H1 (cell line): ENCODE results near the gene CNNM1. TPM values are rescaled to one million over a fixed set of nuclear protein-coding genes. Genes with fewer than 3 reads are reported as not detected.

ENCODE experiments used
- CTCF ChIA-PET: fragments of 300-600 bp; sonication (Branson Sonifier 250); formaldehyde crosslinking; loops from one replicate; lab custom pipeline; 2021; ENCODE audit not compliant: partially characterized antibody; lab: Charles Lee
- POLR2A ChIA-PET: fragments of 300-600 bp; sonication (Branson Sonifier 250); formaldehyde crosslinking; loops from one replicate; lab custom pipeline; 2021; ENCODE audit warnings: inconsistent platforms; ENCODE audit not compliant: partially characterized antibody; lab: Charles Lee
- DNase-seq, 2 experiments: peaks; one replicate each; pipeline versions ENCODE4 v3.0.0 to v3.0.0-alpha.2; 2010 to 2022; ENCODE audit warnings: low spot score in 2 of 2, low read depth in 1 of 2, mixed read lengths in 1 of 2
- FAIRE-seq: peaks from 2 replicates; lab custom pipeline; 2011; peaks lifted over from hg19 to GRCh38; lab: Jason Lieb, UNC
- H2AFZ ChIP-seq: 2 replicates; pipeline ENCODE4 v1.8.1; 2012; ENCODE audit warnings: low read length, inconsistent platforms
- H2AK5ac ChIP-seq: 2 replicates; pipeline ENCODE4 v1.6.1; 2013; ENCODE audit warnings: low read depth, low read length
- H2BK120ac ChIP-seq: replicated peaks from 2 replicates; pipeline ENCODE3; 2013; ENCODE audit warnings: low read depth, low read length, inconsistent platforms
- H2BK12ac ChIP-seq: 2 replicates; pipeline ENCODE4 v1.6.1; 2013; ENCODE audit warnings: low read depth, low read length
- H2BK15ac ChIP-seq: 2 replicates; pipeline ENCODE4 v1.6.1; 2013; ENCODE audit warnings: low read length
- H2BK20ac ChIP-seq: 2 replicates; pipeline ENCODE4 v1.6.1; 2013; ENCODE audit warnings: low read length
- H2BK5ac ChIP-seq: 2 replicates; pipeline ENCODE4 v1.6.1; 2013; ENCODE audit warnings: low read depth, low read length
- H3K14ac ChIP-seq: 2 replicates; pipeline ENCODE4 v1.6.1; 2013; ENCODE audit warnings: inconsistent platforms; ENCODE audit not compliant: insufficient read length
- H3K18ac ChIP-seq: 2 replicates; pipeline ENCODE4 v1.6.1; 2013; ENCODE audit warnings: low read length; ENCODE audit errors: extremely low read depth
- H3K23ac ChIP-seq: 2 replicates; pipeline ENCODE4 v1.6.1; 2013; ENCODE audit warnings: inconsistent platforms; ENCODE audit not compliant: insufficient read length
- H3K23me2 ChIP-seq: 2 replicates; pipeline ENCODE4 v1.6.1; 2013; ENCODE audit warnings: low read depth, low read length
- H3K27ac ChIP-seq: 2 replicates; pipeline ENCODE4 v1.6.1; 2011; ENCODE audit warnings: low read depth, low read length, inconsistent platforms
- H3K27me3 ChIP-seq, 4 experiments: replicated peaks in 1 of 4; 1 replicate in 1 of 4; 2 replicates in 3 of 4; pipeline versions ENCODE4 v1.6.1 to v1.8.1; 2011 to 2013; ENCODE audit warnings: low read length in 3 of 4, mild to moderate bottlenecking in 3 of 4, inconsistent platforms in 2 of 4, mixed read lengths in 2 of 4, moderate library complexity in 1 of 4; ENCODE audit not compliant: control insufficient read depth in 3 of 4, insufficient read depth in 3 of 4; ENCODE audit errors: extremely low read depth in 1 of 4
- H3K36me3 ChIP-seq, 4 experiments: 2 replicates each; pipeline versions ENCODE4 v1.6.1 to v1.8.1; 2011 to 2013; ENCODE audit warnings: mild to moderate bottlenecking in 4 of 4, low read length in 3 of 4, moderate library complexity in 2 of 4, control low read depth in 1 of 4, inconsistent platforms in 1 of 4; ENCODE audit not compliant: insufficient read depth in 4 of 4, control insufficient read depth in 2 of 4
- H3K4ac ChIP-seq: replicated peaks from 2 replicates; pipeline ENCODE3; 2013; ENCODE audit warnings: low read length, low read depth, mixed read lengths, inconsistent platforms; ENCODE audit not compliant: insufficient read length
- H3K4me1 ChIP-seq, 4 experiments: replicated peaks in 1 of 4; 1 replicate in 1 of 4; 2 replicates in 3 of 4; pipeline versions ENCODE4 v1.6.1 to v1.8.1; 2011 to 2013; ENCODE audit warnings: low read length in 3 of 4, inconsistent platforms in 2 of 4, mixed read lengths in 1 of 4; ENCODE audit not compliant: insufficient read depth in 4 of 4, control insufficient read depth in 3 of 4
- H3K4me2 ChIP-seq, 2 experiments: 2 replicates each; pipeline versions ENCODE4 v1.6.1 to v1.8.1; 2011 to 2013; ENCODE audit warnings: low read depth in 2 of 2, low read length in 2 of 2, control low read depth in 1 of 2, inconsistent platforms in 1 of 2, mild to moderate bottlenecking in 1 of 2; ENCODE audit not compliant: insufficient read depth in 1 of 2
- H3K4me3 ChIP-seq, 4 experiments: fragments of 200-600, 300-600 bp in 1 of 4; sonication (generic), shearing (Covaris generic), sonication (Bioruptor Twin) in 1 of 4; 2 replicates each; pipeline versions ENCODE4 v1.5.1 to v1.8.1; 2011 to 2016; ENCODE audit warnings: low read length in 4 of 4, low read depth in 3 of 4, control low read depth in 2 of 4, inconsistent platforms in 2 of 4, mild to moderate bottlenecking in 2 of 4, mixed read lengths in 1 of 4, moderate library complexity in 1 of 4; ENCODE audit not compliant: insufficient read depth in 2 of 4; ENCODE audit errors: extremely low read depth in 1 of 4
- H3K56ac ChIP-seq: replicated peaks from 2 replicates; pipeline ENCODE3; 2013; ENCODE audit warnings: low read depth, mild to moderate bottlenecking, mixed read lengths, low read length, inconsistent platforms; ENCODE audit not compliant: insufficient read length
- H3K79me1 ChIP-seq: 2 replicates; pipeline ENCODE4 v1.6.1; 2013; ENCODE audit warnings: low read depth, low read length, control low read depth
- H3K79me2 ChIP-seq, 2 experiments: 2 replicates each; pipeline versions ENCODE4 v1.6.1 to v1.8.1; 2012 to 2013; ENCODE audit warnings: low read length in 2 of 2, mild to moderate bottlenecking in 2 of 2, inconsistent platforms in 1 of 2; ENCODE audit not compliant: insufficient read depth in 2 of 2, control insufficient read depth in 1 of 2
- H3K9ac ChIP-seq, 4 experiments: replicated peaks in 1 of 4; 1 replicate in 1 of 4; 2 replicates in 3 of 4; pipeline versions ENCODE4 v1.6.1 to v1.8.1; 2011 to 2013; ENCODE audit warnings: low read depth in 3 of 4, low read length in 3 of 4, control low read depth in 2 of 4, mild to moderate bottlenecking in 2 of 4, moderate library complexity in 2 of 4, inconsistent platforms in 1 of 4; ENCODE audit errors: extremely low read depth in 1 of 4
- H3K9me3 ChIP-seq, 2 experiments: 2 replicates each; pipeline versions ENCODE4 v1.6.1 to v1.8.1; 2012 to 2013; ENCODE audit warnings: mild to moderate bottlenecking in 2 of 2, moderate library complexity in 2 of 2, control low read depth in 1 of 2, inconsistent platforms in 1 of 2, low read depth in 1 of 2, low read length in 1 of 2, mixed read lengths in 1 of 2; ENCODE audit not compliant: insufficient read depth in 2 of 2
- H4K20me1 ChIP-seq, 2 experiments: replicated peaks in 1 of 2; 2 replicates each; pipeline versions ENCODE3 to v1.8.1; 2011 to 2013; ENCODE audit warnings: inconsistent platforms in 2 of 2, low read length in 2 of 2, mild to moderate bottlenecking in 1 of 2; ENCODE audit not compliant: insufficient read depth in 2 of 2, control insufficient read depth in 1 of 2
- H4K5ac ChIP-seq: 2 replicates; pipeline ENCODE4 v1.6.1; 2013; ENCODE audit warnings: low read length, low read depth, mixed read lengths, inconsistent platforms; ENCODE audit not compliant: insufficient read length
- H4K8ac ChIP-seq: 2 replicates; pipeline ENCODE4 v1.8.0; 2013; ENCODE audit warnings: mild to moderate bottlenecking, moderate library complexity, low read length, inconsistent platforms; ENCODE audit not compliant: insufficient read depth; ENCODE audit errors: extremely low read depth
- H4K91ac ChIP-seq: replicated peaks from 2 replicates; pipeline ENCODE3; 2013; ENCODE audit warnings: low read length, mixed read lengths, inconsistent platforms; ENCODE audit not compliant: insufficient read length
- CBX8 ChIP-seq: fragments of 300-800, 300-1000 bp; sonication (generic); IDR thresholded peaks from 2 replicates; pipeline ENCODE4 v1.7.1; 2016; ENCODE audit warnings: low read depth, low read length, borderline replicate concordance
- EGR1 ChIP-seq: IDR thresholded peaks from 2 replicates; pipeline ENCODE4 v1.6.1; 2011; ENCODE audit warnings: low read depth, low read length, borderline replicate concordance
- HDAC2 ChIP-seq, 2 experiments: fragments of 300-600 bp in 1 of 2; sonication (generic) in 1 of 2; IDR thresholded peaks; 2 replicates each; pipeline ENCODE4 v1.6.1; 2011 to 2012; ENCODE audit warnings: low read depth in 2 of 2, low read length in 2 of 2, mild to moderate bottlenecking in 2 of 2, moderate library complexity in 2 of 2, borderline replicate concordance in 1 of 2, inconsistent platforms in 1 of 2
- PHF8 ChIP-seq: fragments of 200-600 bp; sonication (generic); conservative IDR thresholded peaks from 2 replicates; pipeline ENCODE4 v1.7.1; 2012; ENCODE audit warnings: low read depth, mild to moderate bottlenecking, inconsistent platforms, low read length, moderate library complexity
- POLR2AphosphoS5 ChIP-seq: IDR thresholded peaks from 2 replicates; pipeline ENCODE4 v1.6.1; 2011; ENCODE audit warnings: low read depth, low read length
- RBBP5 ChIP-seq: IDR thresholded peaks from 2 replicates; pipeline ENCODE4 v1.7.1; 2012; ENCODE audit warnings: low read depth, mild to moderate bottlenecking, inconsistent platforms, low read length, moderate library complexity, borderline replicate concordance
- WGBS, 2 experiments: shearing (Covaris generic) in 1 of 2; methylation state at CpG; one replicate each; pipeline versions ENCODE4 v1.1.6 to v1.1.7; 2013 to 2015; ENCODE audit warnings: low lambda C conversion rate in 2 of 2, mixed read lengths in 2 of 2, inconsistent platforms in 1 of 2, low coverage in 1 of 2, missing lambda C conversion rate in 1 of 2; ENCODE audit not compliant: insufficient replicate concordance in 2 of 2, insufficient coverage in 1 of 2, insufficient read length in 1 of 2; ENCODE audit errors: extremely low coverage in 1 of 2, missing lambda C conversion rate in 1 of 2; 5-methylcytosine and 5-hydroxymethylcytosine counted together
- polyA plus RNA-seq, 7 experiments: library from polyadenylated mRNA; depleted of rRNA in 3 of 7; stranded (reverse) in 5 of 7; unstranded in 2 of 7; fragments of >200 nt in 5 of 7; fragments of 200-250 nt in 2 of 7; gene quantifications; 1 replicate in 5 of 7; 2 replicates in 1 of 7; 4 replicates in 1 of 7; pipeline versions ENCODE4 v1.2.1 to v1.2.3, GENCODE V29; 2011 to 2013; ENCODE audit warnings: missing spikeins in 2 of 7, mixed read lengths in 2 of 7
- total RNA-seq: library from RNA; stranded (reverse); fragmentation: NEBNext Ultra II Directional; extraction: Animal tissue kit (Norgen Biotek cat#: 25700); gene quantifications from 2 replicates; pipeline ENCODE4 v1.2.1, GENCODE V29; 2021

Gene CNNM1
- total and polyA plus RNA-seq, 2 of the 8 experiments (the other 6 are each of a cell fraction or from before 2014, with no cell fraction given), result 0.74 to 0.92 TPM

DNA sequence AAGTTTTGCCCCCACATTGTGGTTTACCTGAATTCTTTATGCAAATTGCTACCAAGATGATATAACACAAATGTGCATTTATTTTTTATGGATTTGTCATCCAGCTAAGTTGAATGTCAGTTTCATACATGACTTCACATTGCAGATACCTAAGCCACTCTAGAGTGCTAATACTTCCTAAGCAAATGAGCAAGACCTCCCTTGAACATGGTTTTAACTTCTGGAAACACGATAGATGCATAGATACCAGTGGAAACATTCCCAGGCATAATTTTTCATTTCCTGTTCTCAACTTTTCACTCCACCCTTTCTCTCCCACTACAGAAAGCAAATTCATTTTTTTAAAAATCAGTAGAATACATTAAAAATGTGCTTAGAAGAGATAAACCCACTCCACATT, 81.0 kb downstream of the CNNM1 start:
- Histone ChIP-seq H3K4ac (no peak overlapping the region), H3K23ac (no peak overlapping the region), H3K36me3 (peaks cover 2 to 15% (median 11%) of the 10 kb centered on the region in 4 experiments; a peak in 6 of 8 replicates), H4K91ac (no peak overlapping the region), H4K5ac (no peak overlapping the region), H2BK120ac (no peak overlapping the region), H3K23me2 (no peaks in the 10 kb centered on the region), H3K27me3 (no peaks in the 10 kb centered on the region), H3K79me2 (no peaks in the 10 kb centered on the region), H3K4me2 (no peak overlapping the region), H3K27ac (no peak overlapping the region), H3K18ac (no peak overlapping the region), H2BK15ac (no peak overlapping the region), H2BK20ac (no peak overlapping the region), H2AK5ac (no peak overlapping the region), H2BK12ac (no peak overlapping the region), H3K56ac (no peak overlapping the region), H3K4me1 (no peaks in the 10 kb centered on the region), H3K9me3 (no peaks in the 10 kb centered on the region), H2AFZ (no peak overlapping the region), H2BK5ac (no peak overlapping the region), H3K9ac (no peak overlapping the region), H3K79me1 (peaks cover 5% of the 10 kb centered on the region; the same call in 1 of the 2 replicates), H3K14ac (no peak overlapping the region), H4K20me1 (peaks cover 0 to 4% of the 10 kb centered on the region in 2 experiments), H4K8ac (no peak overlapping the region), H3K4me3 (no peak overlapping the region)
- WGBS, 2 experiments, result 96% methylated on average over 1 of the region's 1 CpG; no CpG with 5 or more reads in 1 of the 2 experiments
- ChIA-PET POLR2A (interaction anchor here (1.3 to 1.5 kb wide), 2 partner anchors 10 to 16 kb away, joined by 3 to 4 read pairs; no protein-coding TSS in a partner anchor), CTCF (interaction anchor here (0.6 to 1.9 kb wide), 3 partner anchors 18 to 122 kb away, joined by 3 to 4 read pairs (median 3); no protein-coding TSS in a partner anchor)
- TF ChIP-seq EGR1 (no peak), POLR2AphosphoS5 (no peak), PHF8 (no peak), CBX8 (no peak), RBBP5 (no peak), HDAC2 (IDR thresholded peaks at IDR 0.05; ENCODE audit: borderline replicate concordance in 1 of 2, low read depth in 2 of 2, low read length in 2 of 2) (no peak)
- no peak for FAIRE-seq
- DNase-seq, result no peak
